ENCODE data around the gene RTKN.

DNA sequence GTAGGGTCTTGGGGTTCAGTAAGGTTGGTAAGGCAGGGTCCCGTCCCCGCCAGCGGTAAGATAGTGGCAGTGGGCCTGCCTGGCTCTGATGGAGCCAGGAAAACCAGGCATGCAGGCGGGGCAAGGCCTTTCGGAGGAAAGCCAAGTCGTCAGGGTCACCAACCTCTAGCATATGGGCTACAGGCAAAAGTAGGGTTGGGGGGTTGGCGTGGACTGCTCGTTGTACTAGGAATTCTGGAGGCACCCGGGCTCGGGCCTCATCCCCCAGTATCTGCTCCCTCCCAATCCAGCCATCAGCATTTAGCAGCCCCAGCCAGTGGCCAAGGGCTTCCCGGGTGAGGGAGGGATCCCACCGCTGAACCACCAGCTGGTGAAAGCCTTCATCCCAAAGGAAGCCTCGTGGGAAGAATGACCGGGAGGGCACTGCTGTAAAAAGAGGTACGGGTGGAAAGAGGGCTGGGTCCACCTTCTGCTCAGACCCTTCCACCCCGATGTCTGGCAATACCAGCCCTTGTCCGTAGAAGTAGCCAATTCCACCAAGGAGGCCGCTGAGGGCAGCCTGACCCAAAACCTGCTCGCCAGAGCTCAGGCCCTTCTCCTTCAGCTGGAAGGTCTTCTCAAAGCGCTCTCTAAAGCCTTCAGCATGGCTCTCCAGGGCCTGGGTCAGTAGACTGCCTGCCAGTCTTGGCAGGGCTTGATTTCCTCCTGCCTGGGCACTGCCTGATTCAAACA lies 20.5 kb upstream of the RTKN start:
- TF ChIP-seq EZH2 (IDR thresholded peaks at IDR 0.05; ENCODE audit: insufficient read depth, poor library complexity, severe bottlenecking): no peak
- no peak for TF ChIP-seq EZH2phosphoT487 (IDR thresholded peaks at IDR 0.05; ENCODE audit: insufficient read depth, low read depth)
